Measurements from ENCODE around the gene WDTC1. TPM values are rescaled to one million over a fixed set of nuclear protein-coding genes. Genes with fewer than 3 reads are reported as not detected.

WDTC1 gene
- total RNA-seq, 1 experiment from 2014 or later = 20.9 TPM

- CTCF ChIA-PET = interaction anchor here (0.7 to 1.7 kb wide), 2 partner anchors 12 to 1199 kb away, joined by 3 to 6 read pairs; no protein-coding TSS in a partner anchor
- no peaks in the 10 kb centered on the region for H3K27me3 ChIP-seq (replicated peaks; ENCODE audit: insufficient read depth, low read depth, low read length, poor library complexity)
- peaks cover 12% of the 10 kb centered on the region for H3K4me1 ChIP-seq (ENCODE audit: insufficient read depth, low read length, poor library complexity, severe bottlenecking)
- no peak overlapping the region for H3K27ac ChIP-seq (ENCODE audit: low read depth, low read length, poor library complexity, severe bottlenecking)
- intact Hi-C loops (cut with micrococcal nuclease; ENCODE audit: unreplicated experiment) = no loop called here
- no peaks in the 10 kb centered on the region for H3K36me3 ChIP-seq (ENCODE audit: insufficient read depth, low read length, poor library complexity, severe bottlenecking)
- DNase-seq (ENCODE audit: low spot score) = no peak
- no peak overlapping the region for H3K4me3 ChIP-seq (ENCODE audit: low read depth, low read length, poor library complexity, severe bottlenecking)
- H3K9me3 ChIP-seq (ENCODE audit: low read depth, low read length, poor library complexity, severe bottlenecking) = no peaks in the 10 kb centered on the region
- BruUV-seq (replicated peaks) = no TSS peak
- POLR2A ChIA-PET (ENCODE audit: low non-redundant PET) = interaction anchor here (0.6 kb wide), 1 partner anchor 107 kb away, joined by 4 read pairs; no protein-coding TSS in a partner anchor
- TF ChIP-seq CTCF (conservative IDR thresholded peaks at IDR 0.05; ENCODE audit: low read depth, low read length) = no peak
- TF ChIP-seq EZH2 (IDR thresholded peaks at IDR 0.05; ENCODE audit: borderline replicate concordance, low read depth, low read length, poor library complexity, severe bottlenecking) = no peak
Observed at GRCh38 chr1:27345272-27345671, 110.8 kb downstream of the WDTC1 start.

- H3K27ac ChIP-seq (ENCODE audit: low read depth, low read length, poor library complexity, severe bottlenecking) = no peak overlapping the region
- CTCF ChIA-PET = interaction anchor here (0.7 kb wide), 1 partner anchor 20 kb away, joined by 3 read pairs; no protein-coding TSS in a partner anchor
- no peak overlapping the region for H3K4me3 ChIP-seq (ENCODE audit: low read depth, low read length, poor library complexity, severe bottlenecking)
- H3K4me1 ChIP-seq (ENCODE audit: insufficient read depth, low read length, poor library complexity, severe bottlenecking) = peaks cover 10% of the 10 kb centered on the region
- no peaks in the 10 kb centered on the region for H3K36me3 ChIP-seq (ENCODE audit: insufficient read depth, low read length, poor library complexity, severe bottlenecking)
- no peaks in the 10 kb centered on the region for H3K27me3 ChIP-seq (replicated peaks; ENCODE audit: insufficient read depth, low read depth, low read length, poor library complexity)
- TF ChIP-seq CTCF (conservative IDR thresholded peaks at IDR 0.05; ENCODE audit: low read depth, low read length) = no peak
- BruUV-seq (replicated peaks) = no TSS peak
- intact Hi-C loops (cut with micrococcal nuclease; ENCODE audit: unreplicated experiment) = no loop called here
- DNase-seq (ENCODE audit: low spot score) = no peak
- POLR2A ChIA-PET (ENCODE audit: low non-redundant PET) = no interaction called here
- no peaks in the 10 kb centered on the region for H3K9me3 ChIP-seq (ENCODE audit: low read depth, low read length, poor library complexity, severe bottlenecking)
Observed at GRCh38 chr1:27346357-27346756, 111.9 kb downstream of the WDTC1 start.

GRCh38 chr1:27346991-27347624 lies 112.7 kb downstream of the WDTC1 start:
- intact Hi-C loops (cut with micrococcal nuclease; ENCODE audit: unreplicated experiment) = no loop called here
- no peaks in the 10 kb centered on the region for H3K36me3 ChIP-seq (ENCODE audit: insufficient read depth, low read length, poor library complexity, severe bottlenecking)
- no peak overlapping the region for H3K27ac ChIP-seq (ENCODE audit: low read depth, low read length, poor library complexity, severe bottlenecking)
- H3K27me3 ChIP-seq (replicated peaks; ENCODE audit: insufficient read depth, low read depth, low read length, poor library complexity) = no peaks in the 10 kb centered on the region
- no peaks in the 10 kb centered on the region for H3K9me3 ChIP-seq (ENCODE audit: low read depth, low read length, poor library complexity, severe bottlenecking)
- H3K4me1 ChIP-seq (ENCODE audit: insufficient read depth, low read length, poor library complexity, severe bottlenecking) = peaks cover 4% of the 10 kb centered on the region
- BruUV-seq (replicated peaks) = no TSS peak
- DNase-seq (ENCODE audit: low spot score) = no peak
- H3K4me3 ChIP-seq (ENCODE audit: low read depth, low read length, poor library complexity, severe bottlenecking) = no peak overlapping the region
- ChIA-PET CTCF (no interaction called here), POLR2A (ENCODE audit: low non-redundant PET) (no interaction called here)
- TF ChIP-seq CTCF (conservative IDR thresholded peaks at IDR 0.05; ENCODE audit: low read depth, low read length) (no peak), EZH2 (IDR thresholded peaks at IDR 0.05; ENCODE audit: borderline replicate concordance, low read depth, low read length, poor library complexity, severe bottlenecking) (no peak)

Measured in A673 (cell line).